ENCODE results near the gene TWSG1.

The TWSG1 gene

GRCh38 chr18:9436206-9436929 lies 101.8 kb downstream of the TWSG1 start:
- no peak for TF ChIP-seq CTCF (IDR thresholded peaks at IDR 0.05)
- H3K9ac ChIP-seq, result no peak overlapping the region
- no peaks in the 10 kb centered on the region for H3K9me3 ChIP-seq (ENCODE audit: control insufficient read depth, low read length)
- no peaks in the 10 kb centered on the region for H3K79me2 ChIP-seq
- H3K4me2 ChIP-seq (ENCODE audit: low read length), result no peak overlapping the region
- no peak overlapping the region for H3K4me3 ChIP-seq (ENCODE audit: low read depth, low read length)
- H3K27ac ChIP-seq, result no peak overlapping the region
- no peaks in the 10 kb centered on the region for H3K36me3 ChIP-seq (ENCODE audit: control insufficient read depth, insufficient read depth, low read length)
- H3K27me3 ChIP-seq (ENCODE audit: control insufficient read depth, insufficient read depth, low read length), result no peaks in the 10 kb centered on the region
- H3K4me1 ChIP-seq, result no peaks in the 10 kb centered on the region
- no peak overlapping the region for H2AFZ ChIP-seq

- no peak for TF ChIP-seq CTCF (IDR thresholded peaks at IDR 0.05)
- H3K36me3 ChIP-seq (ENCODE audit: control insufficient read depth, insufficient read depth, low read length), result no peaks in the 10 kb centered on the region
- H3K4me1 ChIP-seq, result no peaks in the 10 kb centered on the region
- no peak overlapping the region for H3K4me3 ChIP-seq (ENCODE audit: low read depth, low read length)
- H3K79me2 ChIP-seq, result no peaks in the 10 kb centered on the region
- H3K4me2 ChIP-seq (ENCODE audit: low read length), result no peak overlapping the region
- H3K27ac ChIP-seq, result no peak overlapping the region
- H3K9me3 ChIP-seq (ENCODE audit: control insufficient read depth, low read length), result no peaks in the 10 kb centered on the region
- no peak overlapping the region for H3K9ac ChIP-seq
- no peaks in the 10 kb centered on the region for H3K27me3 ChIP-seq (ENCODE audit: control insufficient read depth, insufficient read depth, low read length)
- no peak overlapping the region for H2AFZ ChIP-seq
These were observed 102.5 kb downstream of the TWSG1 start for GRCh38 chr18:9437021-9437437.

GRCh38 chr18:9437672-9438071 lies 103.1 kb downstream of the TWSG1 start:
- H3K4me1 ChIP-seq, result no peaks in the 10 kb centered on the region
- TF ChIP-seq CTCF (IDR thresholded peaks at IDR 0.05), result no peak
- no peak overlapping the region for H3K9ac ChIP-seq
- no peak overlapping the region for H3K4me3 ChIP-seq (ENCODE audit: low read depth, low read length)
- H2AFZ ChIP-seq, result no peak overlapping the region
- no peak overlapping the region for H3K27ac ChIP-seq
- no peaks in the 10 kb centered on the region for H3K9me3 ChIP-seq (ENCODE audit: control insufficient read depth, low read length)
- H3K4me2 ChIP-seq (ENCODE audit: low read length), result no peak overlapping the region
- H3K27me3 ChIP-seq (ENCODE audit: control insufficient read depth, insufficient read depth, low read length), result no peaks in the 10 kb centered on the region
- H3K79me2 ChIP-seq, result no peaks in the 10 kb centered on the region
- H3K36me3 ChIP-seq (ENCODE audit: control insufficient read depth, insufficient read depth, low read length), result no peaks in the 10 kb centered on the region

GRCh38 chr18:9441061-9441460 lies 106.5 kb downstream of the TWSG1 start:
- Histone ChIP-seq H3K27ac (no peak overlapping the region), H3K9me3 (ENCODE audit: control insufficient read depth, low read length) (no peaks in the 10 kb centered on the region)
- no peak for TF ChIP-seq CTCF (IDR thresholded peaks at IDR 0.05)

GRCh38 chr18:9444549-9444948 lies 110.0 kb downstream of the TWSG1 start:
- no peak overlapping the region for H2AFZ ChIP-seq
- H3K4me3 ChIP-seq (ENCODE audit: low read depth, low read length), result no peak overlapping the region
- TF ChIP-seq CTCF (IDR thresholded peaks at IDR 0.05), result no peak
- no peak overlapping the region for H3K9ac ChIP-seq
- no peaks in the 10 kb centered on the region for H3K9me3 ChIP-seq (ENCODE audit: control insufficient read depth, low read length)
- H3K4me2 ChIP-seq (ENCODE audit: low read length), result no peak overlapping the region
- no peaks in the 10 kb centered on the region for H3K79me2 ChIP-seq
- H3K27me3 ChIP-seq (ENCODE audit: control insufficient read depth, insufficient read depth, low read length), result no peaks in the 10 kb centered on the region
- no peaks in the 10 kb centered on the region for H3K4me1 ChIP-seq
- no peak overlapping the region for H3K27ac ChIP-seq
- no peaks in the 10 kb centered on the region for H3K36me3 ChIP-seq (ENCODE audit: control insufficient read depth, insufficient read depth, low read length)

More at GRCh38 chr18:9441061-9441460, 106.5 kb downstream of the TWSG1 start:
- Histone ChIP-seq H3K4me3 (ENCODE audit: low read depth, low read length) (no peak overlapping the region), H3K36me3 (ENCODE audit: control insufficient read depth, insufficient read depth, low read length) (no peaks in the 10 kb centered on the region), H3K79me2 (no peaks in the 10 kb centered on the region), H3K27me3 (ENCODE audit: control insufficient read depth, insufficient read depth, low read length) (no peaks in the 10 kb centered on the region), H3K4me2 (ENCODE audit: low read length) (no peak overlapping the region), H2AFZ (no peak overlapping the region), H3K9ac (no peak overlapping the region), H3K4me1 (no peaks in the 10 kb centered on the region)
